Testis (tissue), 2 donors: Measurements from ENCODE around the gene VSIG8.
"Not testable (repeated sequence)": the region's sequence is repeated elsewhere in the genome, so short reads cannot be mapped to it uniquely, and the experiment has no call there.

Experiments
- POLR2A ChIP-seq: fragments of 450-650 bp; IDR thresholded peaks from one replicate; pipeline ENCODE4 v1.6.1; 2017; ENCODE audit warnings: antibody characterized with exemption, mild to moderate bottlenecking, moderate library complexity
- TF ChIP-seq, protein P1 (sequence below), 3 experiments: fragments of 450-650 bp in 2 of 3; fragments of 200-600 bp in 1 of 3; sonication (generic) in 1 of 3; IDR thresholded peaks; one replicate each; pipeline ENCODE4 v1.5.1; 2016 to 2019; ENCODE audit warnings: antibody characterized with exemption in 3 of 3, mild to moderate bottlenecking in 2 of 3, moderate library complexity in 1 of 3

DNA sequence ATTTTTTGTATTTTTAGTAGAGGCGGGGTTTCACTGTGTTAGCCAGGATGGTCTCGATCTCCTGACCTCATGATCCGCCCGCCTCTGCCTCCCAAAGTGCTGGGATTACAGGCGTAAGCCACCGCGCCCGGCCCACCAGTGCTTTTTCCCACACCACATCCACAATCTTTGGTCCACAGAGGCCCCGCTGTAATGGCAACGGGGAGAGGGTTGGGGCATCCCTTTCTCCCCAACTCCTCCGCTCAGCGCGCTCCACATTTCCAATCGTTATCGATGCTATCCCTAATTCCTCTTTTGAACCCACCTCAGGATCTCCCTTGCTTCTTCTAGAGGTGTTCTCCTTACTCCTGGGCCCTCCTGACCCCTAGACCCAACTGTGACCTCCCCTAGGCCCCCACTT lies 37.2 kb upstream of the VSIG8 start:
- TF ChIP-seq, protein P1, sequence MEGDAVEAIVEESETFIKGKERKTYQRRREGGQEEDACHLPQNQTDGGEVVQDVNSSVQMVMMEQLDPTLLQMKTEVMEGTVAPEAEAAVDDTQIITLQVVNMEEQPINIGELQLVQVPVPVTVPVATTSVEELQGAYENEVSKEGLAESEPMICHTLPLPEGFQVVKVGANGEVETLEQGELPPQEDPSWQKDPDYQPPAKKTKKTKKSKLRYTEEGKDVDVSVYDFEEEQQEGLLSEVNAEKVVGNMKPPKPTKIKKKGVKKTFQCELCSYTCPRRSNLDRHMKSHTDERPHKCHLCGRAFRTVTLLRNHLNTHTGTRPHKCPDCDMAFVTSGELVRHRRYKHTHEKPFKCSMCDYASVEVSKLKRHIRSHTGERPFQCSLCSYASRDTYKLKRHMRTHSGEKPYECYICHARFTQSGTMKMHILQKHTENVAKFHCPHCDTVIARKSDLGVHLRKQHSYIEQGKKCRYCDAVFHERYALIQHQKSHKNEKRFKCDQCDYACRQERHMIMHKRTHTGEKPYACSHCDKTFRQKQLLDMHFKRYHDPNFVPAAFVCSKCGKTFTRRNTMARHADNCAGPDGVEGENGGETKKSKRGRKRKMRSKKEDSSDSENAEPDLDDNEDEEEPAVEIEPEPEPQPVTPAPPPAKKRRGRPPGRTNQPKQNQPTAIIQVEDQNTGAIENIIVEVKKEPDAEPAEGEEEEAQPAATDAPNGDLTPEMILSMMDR (IDR thresholded peaks at IDR 0.05), result not testable (repeated sequence)
- TF ChIP-seq POLR2A, result not testable (repeated sequence)
